ENCODE results near the gene CLCN1.

Gene CLCN1

DNA sequence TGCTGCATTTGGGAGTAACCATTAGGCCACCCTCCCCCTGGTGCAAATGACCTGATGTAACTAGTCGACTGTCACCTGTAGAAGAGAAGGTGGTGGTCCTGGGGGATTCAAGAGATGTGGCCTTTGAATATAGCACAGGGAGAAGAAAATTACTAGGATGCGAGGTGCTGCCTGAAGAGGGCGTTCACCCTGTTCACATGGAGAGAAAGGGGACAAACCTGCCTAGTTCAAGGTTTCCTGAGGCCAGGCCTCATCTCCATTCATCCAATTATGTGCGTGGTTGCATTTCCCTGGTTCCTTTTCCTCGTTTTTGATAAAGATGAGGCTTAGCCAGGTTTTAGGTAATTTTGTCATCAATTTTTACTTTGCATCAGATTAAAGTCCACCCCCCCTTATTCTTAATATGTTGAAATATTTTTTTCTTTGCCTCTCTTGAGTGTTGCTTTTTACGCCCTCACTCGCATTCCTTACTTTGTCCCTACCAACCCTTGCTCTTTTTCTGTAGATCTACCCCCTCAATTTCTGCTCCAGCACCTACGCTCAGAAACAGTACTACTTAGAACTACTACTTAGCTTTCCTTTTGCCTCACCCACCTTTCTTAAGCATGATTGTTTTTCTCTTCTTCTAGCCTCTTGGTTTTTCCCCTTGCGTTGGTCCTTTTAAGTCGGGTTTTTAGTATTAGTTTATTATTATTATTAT is 13.7 kb downstream of the CLCN1 start:
- in situ Hi-C loops (cut with MboI; ENCODE audit: low sequenced_read_pairs), result no loop called here
- Histone ChIP-seq H3K27me3 (ENCODE audit: low read depth) (0 out of 2 replicates have a peak, but pooled peaks cover 4% of the 10 kb centered on the region), H3K4me1 (no peaks in the 10 kb centered on the region), H3K4me3 (no peak overlapping the region), H3K9me3 (no peaks in the 10 kb centered on the region), H3K36me3 (replicated peaks) (no peaks in the 10 kb centered on the region)
- DNase-seq (ENCODE audit: low spot score in 2 of 2), result no peak

DNA sequence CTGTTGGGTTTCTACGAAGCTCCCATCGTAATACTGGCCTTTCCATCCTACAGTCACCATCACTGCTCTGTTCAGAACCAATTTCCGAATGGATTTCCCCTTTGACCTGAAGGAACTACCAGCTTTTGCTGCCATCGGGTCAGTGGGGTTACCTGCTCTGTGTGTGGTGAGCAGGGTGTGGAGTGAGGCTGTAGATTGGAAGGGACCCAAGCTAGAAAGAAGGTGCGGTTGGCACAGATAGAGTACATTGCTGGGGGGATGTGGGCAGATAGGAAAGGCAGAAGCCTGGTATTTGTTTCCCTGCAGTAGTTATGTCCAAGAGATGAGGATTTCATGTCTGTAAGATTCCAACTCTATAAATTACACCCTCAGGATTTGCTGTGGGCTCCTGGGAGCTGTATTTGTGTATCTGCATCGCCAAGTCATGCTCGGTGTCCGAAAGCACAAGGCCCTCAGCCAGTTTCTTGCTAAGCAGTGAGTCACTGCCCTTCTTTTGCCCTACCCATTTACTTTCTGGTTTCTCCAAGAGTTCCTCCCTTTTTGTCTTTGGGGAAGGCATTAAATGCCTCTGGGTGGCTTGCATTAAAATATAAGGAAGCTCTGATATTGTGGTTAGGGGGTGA is 15.4 kb downstream of the CLCN1 start:
- H3K4me1 ChIP-seq, result no peaks in the 10 kb centered on the region
- H3K27me3 ChIP-seq (ENCODE audit: low read depth), result peaks cover 6% of the 10 kb centered on the region; the same call in 1 of the 2 replicates
- in situ Hi-C loops (cut with MboI; ENCODE audit: low sequenced_read_pairs), result no loop called here
- no peak overlapping the region for H3K4me3 ChIP-seq
- DNase-seq (ENCODE audit: low spot score in 2 of 2), result no peak
- H3K36me3 ChIP-seq (replicated peaks), result no peaks in the 10 kb centered on the region
- H3K9me3 ChIP-seq, result no peaks in the 10 kb centered on the region

DNA sequence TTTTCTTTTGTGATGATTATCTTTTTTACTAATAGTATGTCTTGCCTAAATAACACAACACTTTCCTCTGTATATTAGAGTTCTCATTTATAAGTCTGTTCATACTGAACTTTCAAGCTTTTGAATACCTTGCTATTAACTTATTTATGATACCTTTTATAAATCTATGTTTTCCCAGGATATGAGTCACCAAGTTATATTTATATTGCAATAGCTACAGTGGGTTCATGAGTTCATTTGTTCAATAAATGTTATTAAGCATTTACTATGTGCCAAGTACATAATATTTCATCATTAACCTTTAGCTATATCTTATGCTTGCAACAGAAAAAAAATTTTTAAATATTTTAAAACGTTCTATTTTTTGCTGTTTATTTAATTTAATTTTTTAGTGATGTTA is 18.3 kb downstream of the CLCN1 start:
- no peaks in the 10 kb centered on the region for H3K36me3 ChIP-seq (replicated peaks)
- no peak for DNase-seq (ENCODE audit: low spot score in 2 of 2)
- H3K27me3 ChIP-seq (ENCODE audit: low read depth), result peaks cover 11% of the 10 kb centered on the region; the same call in 1 of the 2 replicates
- no peaks in the 10 kb centered on the region for H3K9me3 ChIP-seq
- H3K4me1 ChIP-seq, result no peaks in the 10 kb centered on the region
- in situ Hi-C loops (cut with MboI; ENCODE audit: low sequenced_read_pairs), result no loop called here
- H3K4me3 ChIP-seq, result no peak overlapping the region

DNA sequence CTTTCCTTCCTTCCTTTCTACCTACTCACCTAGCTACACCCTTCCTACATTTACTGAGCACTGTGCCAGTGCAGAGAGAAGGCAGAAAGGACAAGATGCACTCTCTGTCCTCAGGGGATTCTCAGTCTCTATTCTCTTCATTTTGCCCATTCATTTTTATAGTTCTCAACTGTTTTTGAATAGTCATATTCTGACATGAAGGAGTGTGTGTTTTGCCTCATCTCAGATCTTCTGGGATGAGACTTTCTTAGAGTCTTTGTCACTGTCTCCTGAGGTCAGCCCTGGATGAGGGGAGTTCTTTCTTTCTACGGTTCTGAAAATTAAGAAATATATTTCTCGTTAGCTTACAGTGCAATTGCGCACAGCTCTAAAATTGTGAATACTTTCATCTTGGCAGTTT is 21.3 kb downstream of the CLCN1 start:
- Histone ChIP-seq H3K9me3 (no peaks in the 10 kb centered on the region), H3K4me1 (no peaks in the 10 kb centered on the region), H3K27me3 (ENCODE audit: low read depth) (peaks cover 11% of the 10 kb centered on the region; the same call in 1 of the 2 replicates), H3K4me3 (no peak overlapping the region), H3K36me3 (replicated peaks) (no peaks in the 10 kb centered on the region)
- DNase-seq (ENCODE audit: low spot score in 2 of 2), result no peak
- in situ Hi-C loops (cut with MboI; ENCODE audit: low sequenced_read_pairs), result no loop called here

DNA sequence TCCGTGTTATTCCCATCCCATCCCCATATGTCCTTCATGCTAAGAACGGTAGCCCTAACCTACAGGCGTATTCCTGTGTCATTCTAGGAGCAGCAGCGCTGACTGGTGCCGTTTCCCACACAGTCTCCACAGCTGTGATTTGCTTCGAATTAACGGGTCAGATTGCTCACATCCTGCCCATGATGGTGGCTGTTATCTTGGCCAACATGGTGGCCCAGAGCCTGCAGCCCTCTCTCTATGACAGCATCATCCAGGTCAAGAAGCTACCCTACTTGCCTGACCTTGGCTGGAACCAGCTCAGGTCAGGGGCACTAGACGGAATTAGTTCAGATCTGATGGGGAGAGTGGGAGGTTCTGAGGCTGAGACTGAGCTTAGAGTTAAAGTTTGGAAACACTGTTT is 25.9 kb downstream of the CLCN1 start:
- H3K4me1 ChIP-seq, result no peaks in the 10 kb centered on the region
- no peaks in the 10 kb centered on the region for H3K36me3 ChIP-seq (replicated peaks)
- no peak overlapping the region for H3K4me3 ChIP-seq
- H3K9me3 ChIP-seq, result no peaks in the 10 kb centered on the region
- in situ Hi-C loops (cut with MboI; ENCODE audit: low sequenced_read_pairs), result no loop called here
- no peak for DNase-seq (ENCODE audit: low spot score in 2 of 2)
- peaks cover 2% of the 10 kb centered on the region; the same call in 1 of the 2 replicates for H3K27me3 ChIP-seq (ENCODE audit: low read depth)

GRCh38 chr7:143343596-143343995 is 27.7 kb downstream of the CLCN1 start:
- DNase-seq (ENCODE audit: low spot score in 2 of 2), result no peak
- Histone ChIP-seq H3K4me1 (no peaks in the 10 kb centered on the region), H3K27me3 (ENCODE audit: low read depth) (peaks cover 6% of the 10 kb centered on the region), H3K9me3 (no peaks in the 10 kb centered on the region), H3K36me3 (replicated peaks) (no peaks in the 10 kb centered on the region), H3K4me3 (no peak overlapping the region)
- in situ Hi-C loops (cut with MboI; ENCODE audit: low sequenced_read_pairs), result no loop called here

- in situ Hi-C loops (cut with MboI; ENCODE audit: low sequenced_read_pairs), result no loop called here
- peak; percentile 61 to 79 for DNase-seq (ENCODE audit: low spot score in 2 of 2)
- Histone ChIP-seq H3K4me3 (no peak overlapping the region), H3K9me3 (no peaks in the 10 kb centered on the region), H3K27me3 (ENCODE audit: low read depth) (peaks cover 22% of the 10 kb centered on the region), H3K4me1 (no peaks in the 10 kb centered on the region), H3K36me3 (replicated peaks) (no peaks in the 10 kb centered on the region)
These were observed 29.6 kb downstream of the CLCN1 start for GRCh38 chr7:143345428-143345900.

- H3K9me3 ChIP-seq, result no peaks in the 10 kb centered on the region
- DNase-seq (ENCODE audit: low spot score in 2 of 2), result no peak
- H3K4me1 ChIP-seq, result no peaks in the 10 kb centered on the region
- no peaks in the 10 kb centered on the region for H3K36me3 ChIP-seq (replicated peaks)
- peaks cover 25% of the 10 kb centered on the region for H3K27me3 ChIP-seq (ENCODE audit: low read depth)
- in situ Hi-C loops (cut with MboI; ENCODE audit: low sequenced_read_pairs), result no loop called here
- no peak overlapping the region for H3K4me3 ChIP-seq
These were observed 30.1 kb downstream of the CLCN1 start for GRCh38 chr7:143346018-143346417.

DNA sequence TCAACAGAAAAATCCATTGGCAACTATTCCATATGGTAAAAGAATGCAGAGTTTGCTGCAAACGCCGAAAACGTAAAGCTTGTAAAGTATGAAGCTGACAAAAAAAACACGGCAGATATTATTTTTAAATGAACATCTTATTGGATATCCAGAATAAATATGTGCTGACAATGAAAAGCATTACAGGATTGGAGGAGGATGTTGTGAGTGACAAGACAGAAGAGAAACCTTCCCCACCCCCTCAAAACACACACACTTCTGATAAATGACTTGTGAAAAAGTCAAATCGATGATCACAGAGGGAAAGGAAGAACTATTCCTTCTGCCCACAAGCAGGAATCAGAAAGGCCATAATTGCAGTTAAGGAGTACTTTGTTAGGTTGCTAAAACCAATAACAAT is 32.0 kb downstream of the CLCN1 start:
- DNase-seq (ENCODE audit: low spot score in 2 of 2), result no peak
- no peak overlapping the region for H3K4me3 ChIP-seq
- peaks cover 32% of the 10 kb centered on the region for H3K27me3 ChIP-seq (ENCODE audit: low read depth)
- no peaks in the 10 kb centered on the region for H3K4me1 ChIP-seq
- in situ Hi-C loops (cut with MboI; ENCODE audit: low sequenced_read_pairs), result no loop called here
- no peaks in the 10 kb centered on the region for H3K36me3 ChIP-seq (replicated peaks)
- H3K9me3 ChIP-seq, result no peaks in the 10 kb centered on the region

DNA sequence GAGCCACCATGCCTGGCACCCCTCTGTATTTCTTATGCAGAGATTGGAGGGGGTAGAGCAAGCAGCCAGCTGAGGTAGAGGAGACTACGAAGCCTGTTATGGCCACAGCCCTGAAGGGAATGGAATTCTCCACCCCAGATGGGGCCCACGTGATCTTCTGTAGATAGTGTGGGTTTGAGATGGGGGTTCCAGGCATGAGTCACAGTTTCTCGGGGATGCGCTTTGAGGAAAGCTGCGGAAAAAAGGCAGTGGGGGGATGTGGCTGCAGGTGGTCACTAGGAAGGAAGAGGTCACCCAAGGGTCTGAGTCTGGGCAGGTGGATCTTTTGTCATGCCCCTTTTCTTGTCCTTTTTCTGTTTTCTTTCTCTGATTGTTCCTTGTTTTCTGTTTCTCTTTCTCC is 35.1 kb downstream of the CLCN1 start:
- in situ Hi-C loops (cut with MboI; ENCODE audit: low sequenced_read_pairs), result no loop called here
- Histone ChIP-seq H3K4me3 (no peak overlapping the region), H3K27me3 (ENCODE audit: low read depth) (peaks cover 32% of the 10 kb centered on the region), H3K36me3 (replicated peaks) (no peaks in the 10 kb centered on the region), H3K4me1 (no peaks in the 10 kb centered on the region), H3K9me3 (no peaks in the 10 kb centered on the region)
- no peak for DNase-seq (ENCODE audit: low spot score in 2 of 2)

- Histone ChIP-seq H3K4me1 (no peaks in the 10 kb centered on the region), H3K9me3 (no peaks in the 10 kb centered on the region), H3K36me3 (replicated peaks) (no peaks in the 10 kb centered on the region), H3K4me3 (no peak overlapping the region), H3K27me3 (ENCODE audit: low read depth) (peaks cover 32% of the 10 kb centered on the region)
- in situ Hi-C loops (cut with MboI; ENCODE audit: low sequenced_read_pairs), result no loop called here
- no peak for DNase-seq (ENCODE audit: low spot score in 2 of 2)
These were observed 35.7 kb downstream of the CLCN1 start for GRCh38 chr7:143351574-143351973.

- no peak for DNase-seq (ENCODE audit: low spot score in 2 of 2)
- Histone ChIP-seq H3K27me3 (ENCODE audit: low read depth) (peaks cover 32% of the 10 kb centered on the region), H3K4me3 (no peak overlapping the region), H3K36me3 (replicated peaks) (no peaks in the 10 kb centered on the region), H3K9me3 (no peaks in the 10 kb centered on the region), H3K4me1 (no peaks in the 10 kb centered on the region)
- in situ Hi-C loops (cut with MboI; ENCODE audit: low sequenced_read_pairs), result no loop called here
These were observed 36.7 kb downstream of the CLCN1 start for GRCh38 chr7:143352531-143353002.

GRCh38 chr7:143354376-143354775 is 38.5 kb downstream of the CLCN1 start:
- Histone ChIP-seq H3K27me3 (ENCODE audit: low read depth) (peaks cover 19% of the 10 kb centered on the region), H3K4me1 (no peaks in the 10 kb centered on the region), H3K36me3 (replicated peaks) (no peaks in the 10 kb centered on the region), H3K4me3 (no peak overlapping the region), H3K9me3 (no peaks in the 10 kb centered on the region)
- DNase-seq (ENCODE audit: low spot score in 2 of 2), result no peak
- in situ Hi-C loops (cut with MboI; ENCODE audit: low sequenced_read_pairs), result no loop called here

GRCh38 chr7:143354965-143355364 is 39.1 kb downstream of the CLCN1 start:
- H3K36me3 ChIP-seq (replicated peaks), result no peaks in the 10 kb centered on the region
- peaks cover 16% of the 10 kb centered on the region for H3K27me3 ChIP-seq (ENCODE audit: low read depth)
- H3K4me1 ChIP-seq, result no peaks in the 10 kb centered on the region
- no peak for DNase-seq (ENCODE audit: low spot score in 2 of 2)
- in situ Hi-C loops (cut with MboI; ENCODE audit: low sequenced_read_pairs), result no loop called here
- H3K9me3 ChIP-seq, result no peaks in the 10 kb centered on the region
- H3K4me3 ChIP-seq, result no peak overlapping the region

Data from HAP-1 (cell line).